ENCODE measurements around the gene RETREG2.

Gene RETREG2

DNA sequence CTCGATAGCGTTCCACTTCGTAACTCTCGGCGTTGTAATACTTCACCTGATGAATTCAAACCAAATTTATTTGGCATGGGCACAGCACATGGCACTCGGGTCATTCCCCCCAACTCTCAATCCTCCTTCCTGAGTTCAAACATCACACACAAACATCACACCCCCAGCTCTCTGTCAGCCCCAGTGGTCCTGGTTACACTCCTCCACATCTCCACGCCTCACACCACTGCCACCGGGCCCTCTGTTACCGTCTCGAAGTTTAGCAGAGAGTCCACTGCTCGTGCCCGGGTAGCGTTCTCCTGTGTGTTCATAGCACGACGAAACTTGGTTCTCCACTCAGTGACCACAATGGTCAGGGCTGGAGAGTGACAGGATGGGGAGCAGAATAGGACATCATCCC lies 36.1 kb downstream of the RETREG2 start:
- no peak for DNase-seq (ENCODE audit: low read depth in 2 of 2)

GRCh38 chr2:219214786-219215185 lies 36.7 kb downstream of the RETREG2 start:
- DNase-seq (ENCODE audit: low read depth in 2 of 2) = no peak

GRCh38 chr2:219215871-219216534 lies 37.9 kb downstream of the RETREG2 start:
- no peak for DNase-seq (ENCODE audit: low read depth in 2 of 2)

- DNase-seq (ENCODE audit: low read depth in 2 of 2) = no peak
Observed at GRCh38 chr2:219216535-219216915, 38.5 kb downstream of the RETREG2 start.

- DNase-seq (ENCODE audit: low read depth in 2 of 2) = no peak
Observed at GRCh38 chr2:219218217-219218731, 40.2 kb downstream of the RETREG2 start.

- DNase-seq (ENCODE audit: low read depth in 2 of 2) = peak; percentile 73 to 81
Observed at GRCh38 chr2:219218732-219219701, 40.9 kb downstream of the RETREG2 start, which contains the start of gene ABCB6. Gene ABCB6 (minus strand): TSS chr2:219218958. CDS start chr2:219218673, 285 bp downstream.

DNA sequence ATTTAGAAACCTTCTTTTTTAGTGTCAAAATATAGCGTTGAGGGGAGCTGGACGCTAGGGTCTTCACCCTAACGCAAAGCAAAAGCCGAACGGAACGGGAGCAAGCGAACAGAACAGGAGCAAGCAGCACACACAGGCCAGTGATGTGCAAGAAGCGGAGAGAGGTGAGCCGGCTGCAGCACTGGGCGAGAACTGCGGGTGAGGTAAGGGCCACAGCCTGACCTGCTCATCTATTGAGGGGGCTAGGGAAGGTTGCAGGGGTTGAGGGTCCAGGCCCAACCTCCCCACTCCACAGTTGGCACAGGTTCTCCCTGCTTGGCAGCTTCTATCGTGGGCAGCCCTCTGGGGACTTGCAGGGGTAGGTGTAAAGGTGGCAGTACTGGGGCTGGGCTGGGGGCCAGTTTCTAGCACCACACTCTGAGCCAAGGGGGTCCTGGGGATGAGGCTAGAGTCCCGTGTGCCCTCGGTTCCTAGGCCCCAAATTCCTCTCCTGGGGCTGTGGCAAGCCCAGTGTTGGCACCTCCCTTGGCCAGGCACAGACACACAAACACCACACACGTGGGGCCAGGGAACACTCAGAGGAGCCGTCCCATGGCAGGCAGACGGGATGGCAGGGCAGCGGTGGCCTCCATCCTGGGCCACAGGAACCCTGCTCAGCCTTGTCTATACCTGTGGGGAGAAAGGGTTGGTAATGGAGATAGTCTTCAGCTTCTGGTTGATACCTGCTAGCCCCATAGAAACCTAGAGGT lies 41.9 kb downstream of the RETREG2 start:
- no peak for DNase-seq (ENCODE audit: low read depth in 2 of 2)

- no peak for DNase-seq (ENCODE audit: low read depth in 2 of 2)
Observed at GRCh38 chr2:219220652-219221402, 42.8 kb downstream of the RETREG2 start.

DNA sequence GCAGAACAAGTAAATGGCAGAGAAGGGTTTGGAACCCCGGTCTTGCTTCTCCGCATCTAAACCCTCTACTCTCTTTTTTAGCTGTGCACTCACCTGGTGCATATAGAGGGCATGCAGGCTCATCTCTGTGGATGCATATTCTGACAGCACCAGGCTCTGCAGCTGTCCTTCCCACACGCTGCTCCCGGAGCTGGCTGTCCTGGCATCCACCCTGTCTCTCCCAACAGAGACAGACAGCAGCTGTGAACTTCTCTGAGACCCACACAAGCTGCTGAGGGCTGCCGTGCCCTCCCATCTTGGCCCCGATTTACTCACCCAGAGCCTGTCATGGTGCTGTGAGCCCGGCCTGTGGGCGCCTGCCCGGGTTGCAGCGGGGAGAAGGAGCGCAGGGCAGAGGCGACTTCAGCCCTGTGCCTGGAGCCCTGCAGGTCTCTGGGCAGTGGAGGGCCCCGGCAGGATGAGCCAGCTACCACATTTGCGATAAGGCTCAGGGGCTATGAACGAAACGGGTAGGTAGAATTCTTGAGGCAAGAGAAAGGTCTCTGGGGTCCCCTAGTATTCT lies 44.0 kb downstream of the RETREG2 start:
- DNase-seq (ENCODE audit: low read depth in 2 of 2) = no peak

- DNase-seq (ENCODE audit: low read depth in 2 of 2) = no peak
Observed at GRCh38 chr2:219223831-219224610, 45.9 kb downstream of the RETREG2 start.

GRCh38 chr2:219225350-219225749 lies 47.3 kb downstream of the RETREG2 start:
- DNase-seq (ENCODE audit: low read depth in 2 of 2) = no peak

DNA sequence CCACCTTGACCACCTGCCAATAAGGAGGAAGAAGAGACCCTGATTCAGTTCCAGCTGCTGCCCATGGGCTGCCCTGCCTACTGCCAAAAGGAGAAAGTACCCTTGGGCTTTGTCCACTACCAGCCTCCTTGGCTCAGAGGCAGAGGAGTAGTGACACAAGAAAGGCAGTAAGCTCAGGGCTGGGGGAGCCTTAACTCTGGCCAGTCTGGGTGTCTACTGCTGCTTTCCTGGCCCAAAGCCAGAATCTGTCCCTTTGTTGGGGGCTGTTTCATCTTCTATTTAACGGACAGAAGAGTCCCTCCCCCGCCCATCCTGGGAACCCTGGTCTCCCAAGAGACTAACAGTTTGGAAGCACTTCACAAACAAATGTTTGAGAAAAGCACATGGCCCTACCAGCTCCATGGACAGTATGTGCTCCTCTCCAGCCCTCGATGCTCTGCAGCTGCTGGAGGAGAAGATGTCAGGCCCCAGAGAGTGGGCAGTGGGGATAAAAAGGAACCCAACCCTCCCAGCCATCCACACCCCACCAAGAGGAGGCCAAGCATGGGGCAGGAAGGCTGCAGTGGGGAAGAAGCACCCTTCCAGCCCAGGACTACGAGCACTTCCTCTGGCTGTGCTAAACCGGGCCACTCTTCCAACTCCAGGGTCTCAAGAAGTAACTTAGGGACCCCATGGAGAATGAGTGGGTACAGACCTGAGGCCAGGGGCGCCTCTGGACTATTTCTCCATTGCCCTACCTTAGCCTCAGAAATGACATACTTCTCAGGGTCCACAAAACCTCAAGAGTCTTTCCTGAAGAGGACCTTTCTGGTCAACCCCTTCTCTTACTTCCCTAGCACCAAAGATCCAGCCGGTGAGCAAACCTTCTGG lies 50.2 kb downstream of the RETREG2 start:
- no peak for DNase-seq (ENCODE audit: low read depth in 2 of 2)

DNA sequence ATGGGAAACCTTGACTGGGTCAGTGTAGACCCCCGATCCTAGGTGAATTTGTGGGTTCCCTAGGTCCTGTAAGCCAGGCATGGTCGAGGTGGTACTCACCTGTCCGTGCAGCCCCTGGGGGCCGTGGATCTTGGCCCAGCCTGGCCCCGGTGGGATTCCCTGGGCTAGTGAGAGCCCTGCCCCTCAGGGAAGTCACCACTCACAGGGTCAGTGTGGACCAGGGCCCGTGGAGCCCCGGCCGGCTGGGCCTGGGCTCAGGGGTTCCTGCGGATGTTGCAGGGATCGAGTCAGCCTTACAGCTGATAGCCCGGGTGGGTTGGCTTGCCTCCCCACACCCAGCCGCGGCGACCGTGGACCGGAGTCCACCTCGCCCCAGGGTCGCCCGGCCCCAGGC lies 50.8 kb downstream of the RETREG2 start:
- DNase-seq (ENCODE audit: low read depth in 2 of 2) = no peak

DNA sequence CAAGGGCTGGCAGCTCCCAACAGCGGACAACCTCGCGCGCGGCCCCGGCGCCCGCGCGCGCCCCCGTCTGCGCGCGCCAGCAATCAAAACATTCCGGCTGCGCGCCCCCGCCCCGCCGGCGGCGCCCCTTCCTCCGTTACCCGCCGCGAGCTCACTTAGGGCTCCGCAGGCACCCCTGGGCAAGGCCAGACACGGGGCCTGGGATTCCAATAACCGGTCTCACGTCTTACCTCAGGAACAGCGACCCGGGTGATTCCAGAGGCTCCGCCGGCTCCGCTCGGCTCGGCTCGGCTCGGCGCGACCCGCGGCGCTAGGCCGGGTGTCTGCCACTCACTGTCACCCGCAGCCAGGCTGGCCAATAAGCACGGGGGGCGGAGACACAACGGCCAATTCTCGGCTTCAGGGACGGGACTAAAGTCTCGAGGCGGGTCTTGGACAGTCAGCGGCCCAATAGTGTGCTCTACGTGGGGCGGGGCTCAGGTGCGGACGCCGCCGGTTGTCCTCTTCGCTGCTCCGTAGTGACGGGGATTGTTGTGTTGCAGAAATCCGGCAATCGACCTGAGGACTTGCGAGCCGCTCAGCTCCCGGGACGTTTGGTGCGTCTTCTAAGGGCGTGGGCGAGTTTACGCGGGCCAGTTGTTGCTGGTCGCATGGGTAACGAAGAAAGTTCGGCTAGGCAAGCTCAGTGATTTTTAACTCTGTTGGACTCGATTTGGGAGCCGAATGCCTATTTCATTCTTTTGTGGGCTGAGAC lies 51.4 kb downstream of the RETREG2 start, which contains the start of the genes ANKZF1 and ATG9A:
TSS of gene ANKZF1 (plus strand) at position 502 of the 754 bp plus-strand sequence. CDS start 452 bp downstream, outside the sequence.
TSS of gene ATG9A (minus strand) at position 332 of the 754 bp plus-strand sequence. CDS start 1,612 bp downstream, outside the sequence.
- DNase-seq (ENCODE audit: low read depth in 2 of 2) = peak; percentile 96

- DNase-seq (ENCODE audit: low read depth in 2 of 2) = no peak
Observed at GRCh38 chr2:219230059-219230540, 52.0 kb downstream of the RETREG2 start.

GRCh38 chr2:219234331-219234730 lies 56.3 kb downstream of the RETREG2 start:
- DNase-seq (ENCODE audit: low read depth in 2 of 2) = no peak

All from activated CD8-positive, alpha-beta memory T cell treated with anti-CD3 and anti-CD28 coated beads for 4 hours (primary cell).